ENCODE measurements around the gene MAP1S. TPM values are rescaled to one million over a fixed set of nuclear protein-coding genes. Genes with fewer than 3 reads are reported as not detected.

Gene MAP1S
- total and polyA plus RNA-seq, 2 of the 13 experiments (the other 11 are each of a cell fraction or from before 2014, with no cell fraction given), result 3.8 to 7.3 TPM

GRCh38 chr19:17765069-17765618, 45.9 kb downstream of the MAP1S start (continued):
- TF ChIP-seq ZNF274 (CRISPR knock-in tag; IDR thresholded peaks at IDR 0.05), result no peak
- peak; percentile 68 for TF ChIP-seq GATAD2A (CRISPR knock-in tag; IDR thresholded peaks at IDR 0.05)
- TF ChIP-seq ZNF570 (CRISPR knock-in tag; IDR thresholded peaks at IDR 0.05; ENCODE audit: borderline replicate concordance), result no peak
- TF ChIP-seq, protein P1, sequence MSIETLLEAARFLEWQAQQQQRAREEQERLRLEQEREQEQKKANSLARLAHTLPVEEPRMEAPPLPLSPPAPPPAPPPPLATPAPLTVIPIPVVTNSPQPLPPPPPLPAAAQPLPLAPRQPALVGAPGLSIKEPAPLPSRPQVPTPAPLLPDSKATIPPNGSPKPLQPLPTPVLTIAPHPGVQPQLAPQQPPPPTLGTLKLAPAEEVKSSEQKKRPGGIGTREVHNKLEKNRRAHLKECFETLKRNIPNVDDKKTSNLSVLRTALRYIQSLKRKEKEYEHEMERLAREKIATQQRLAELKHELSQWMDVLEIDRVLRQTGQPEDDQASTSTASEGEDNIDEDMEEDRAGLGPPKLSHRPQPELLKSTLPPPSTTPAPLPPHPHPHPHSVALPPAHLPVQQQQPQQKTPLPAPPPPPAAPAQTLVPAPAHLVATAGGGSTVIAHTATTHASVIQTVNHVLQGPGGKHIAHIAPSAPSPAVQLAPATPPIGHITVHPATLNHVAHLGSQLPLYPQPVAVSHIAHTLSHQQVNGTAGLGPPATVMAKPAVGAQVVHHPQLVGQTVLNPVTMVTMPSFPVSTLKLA (IDR thresholded peaks at IDR 0.05), result peak; percentile 56
- TF ChIP-seq FOXO1 (CRISPR knock-in tag; IDR thresholded peaks at IDR 0.05), result peak; percentile 87
- peak; percentile 22; the same call in 1 of the 2 replicates for TF ChIP-seq NFE2 (CRISPR knock-in tag; IDR thresholded peaks at IDR 0.05)
- no peak for TF ChIP-seq MTA3 (CRISPR knock-in tag; IDR thresholded peaks at IDR 0.05)

- H3K4me2 ChIP-seq (ENCODE audit: low read depth, low read length), result peak overlapping the region; percentile 60
- in situ Hi-C loops (cut with HindIII; ENCODE audit: extremely low pct_ligation_motif_present, low pct_unique_long_range_greater_than_20kb), result no loop called here
- peak overlapping the region; percentile 58 for H3K27ac ChIP-seq (ENCODE audit: extremely low read length, insufficient read depth, low read length)
- H3K9ac ChIP-seq (ENCODE audit: insufficient read depth, low read depth, low read length), result peak overlapping the region; percentile 20; the same call in 1 of the 2 replicates
- H3K79me2 ChIP-seq (ENCODE audit: insufficient read depth, low read length), result no peaks in the 10 kb centered on the region
- peak; percentile 89 for DNase-seq (ENCODE audit: low spot score)
- FAIRE-seq, result peak; percentile 92
- WGBS (ENCODE audit: low lambda C conversion rate), result 2% methylated on average over 10 of the region's 29 CpGs
- no peaks in the 10 kb centered on the region for H3K36me3 ChIP-seq (replicated peaks in 1 of 2; ENCODE audit: control insufficient read depth in 1 of 2, insufficient read depth in 2 of 2, low read length in 2 of 2)
- ATAC-seq, result peak; percentile 83
- CTCF ChIA-PET (ENCODE audit: low intra/inter-chr PET ratio, low total read pairs), result interaction anchor here (1.4 to 1.5 kb wide), 2 partner anchors 9 to 63 kb away, joined by 4 to 9 read pairs; no protein-coding TSS in a partner anchor
- H3K4me3 ChIP-seq (replicated peaks in 1 of 3; ENCODE audit: insufficient read depth in 1 of 3, low read depth in 2 of 3, low read length in 3 of 3), result peak overlapping the region; percentile 8 to 63 (median 13); a peak in 3 of 6 replicates
- no TSS peak for BruUV-seq (replicated peaks)
- intact Hi-C loops (cut with micrococcal nuclease; ENCODE audit: unreplicated experiment), result loop anchor here (2.0 kb wide), 1 partner anchor 62 kb away; no protein-coding TSS in a partner anchor
- no peaks in the 10 kb centered on the region for H4K20me1 ChIP-seq (ENCODE audit: insufficient read depth, low read length)
- no peak overlapping the region for H2AFZ ChIP-seq (ENCODE audit: low read length)
- no peaks in the 10 kb centered on the region for H3K27me3 ChIP-seq (ENCODE audit: control insufficient read depth in 1 of 2, insufficient read depth in 2 of 2, low read length in 2 of 2)
- peaks cover 28% of the 10 kb centered on the region for H3K4me1 ChIP-seq (ENCODE audit: insufficient read depth, low read length)
- no peaks in the 10 kb centered on the region for H3K9me3 ChIP-seq (ENCODE audit: low read length)
- POLR2A ChIA-PET, result interaction anchor here (1.0 to 2.4 kb wide), 7 partner anchors 28 to 255 kb away, joined by 3 to 18 read pairs (median 4); partner anchors contain the start of genes B3GNT3, CCDC124, JAK3 and MAP1S
- TF ChIP-seq RARG (CRISPR knock-in tag; IDR thresholded peaks at IDR 0.05; ENCODE audit: low read depth) (no peak), ZNF780A (CRISPR knock-in tag; IDR thresholded peaks at IDR 0.05) (no peak), MXI1 (IDR thresholded peaks at IDR 0.05; ENCODE audit: borderline replicate concordance, low read depth, low read length) (peak; percentile 42; the same call in 1 of the 3 replicates), SUZ12 (IDR thresholded peaks at IDR 0.05; ENCODE audit: low read depth, low read length) (no peak), MIER3 (CRISPR knock-in tag; IDR thresholded peaks at IDR 0.05; ENCODE audit: borderline replicate concordance) (peak; percentile 65; the same call in 1 of the 2 replicates), ZSCAN25 (CRISPR knock-in tag; IDR thresholded peaks at IDR 0.05) (0 out of 2 replicates have a peak, but pooled peaks have one; percentile 29), MLLT10 (CRISPR knock-in tag; IDR thresholded peaks at IDR 0.05) (no peak), BRD4 (CRISPR knock-in tag; IDR thresholded peaks at IDR 0.05) (no peak), YY1 (IDR thresholded peaks at IDR 0.05; ENCODE audit: insufficient read depth, insufficient replicate concordance, low read depth, low read length) (no peak), ESRRA (CRISPR knock-in tag; IDR thresholded peaks at IDR 0.05; ENCODE audit: low read depth) (peak; percentile 96), ZFX (CRISPR knock-in tag; IDR thresholded peaks at IDR 0.05; ENCODE audit: low read depth) (no peak; the same call in 1 of the 2 replicates), SSRP1 (CRISPR knock-in tag; IDR thresholded peaks at IDR 0.05) (no peak)
- TF ChIP-seq, protein P2, sequence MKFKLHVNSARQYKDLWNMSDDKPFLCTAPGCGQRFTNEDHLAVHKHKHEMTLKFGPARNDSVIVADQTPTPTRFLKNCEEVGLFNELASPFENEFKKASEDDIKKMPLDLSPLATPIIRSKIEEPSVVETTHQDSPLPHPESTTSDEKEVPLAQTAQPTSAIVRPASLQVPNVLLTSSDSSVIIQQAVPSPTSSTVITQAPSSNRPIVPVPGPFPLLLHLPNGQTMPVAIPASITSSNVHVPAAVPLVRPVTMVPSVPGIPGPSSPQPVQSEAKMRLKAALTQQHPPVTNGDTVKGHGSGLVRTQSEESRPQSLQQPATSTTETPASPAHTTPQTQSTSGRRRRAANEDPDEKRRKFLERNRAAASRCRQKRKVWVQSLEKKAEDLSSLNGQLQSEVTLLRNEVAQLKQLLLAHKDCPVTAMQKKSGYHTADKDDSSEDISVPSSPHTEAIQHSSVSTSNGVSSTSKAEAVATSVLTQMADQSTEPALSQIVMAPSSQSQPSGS (CRISPR knock-in tag; IDR thresholded peaks at IDR 0.05), result no peak
- TF ChIP-seq, protein P3, sequence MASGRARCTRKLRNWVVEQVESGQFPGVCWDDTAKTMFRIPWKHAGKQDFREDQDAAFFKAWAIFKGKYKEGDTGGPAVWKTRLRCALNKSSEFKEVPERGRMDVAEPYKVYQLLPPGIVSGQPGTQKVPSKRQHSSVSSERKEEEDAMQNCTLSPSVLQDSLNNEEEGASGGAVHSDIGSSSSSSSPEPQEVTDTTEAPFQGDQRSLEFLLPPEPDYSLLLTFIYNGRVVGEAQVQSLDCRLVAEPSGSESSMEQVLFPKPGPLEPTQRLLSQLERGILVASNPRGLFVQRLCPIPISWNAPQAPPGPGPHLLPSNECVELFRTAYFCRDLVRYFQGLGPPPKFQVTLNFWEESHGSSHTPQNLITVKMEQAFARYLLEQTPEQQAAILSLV (CRISPR knock-in tag; IDR thresholded peaks at IDR 0.05; ENCODE audit: borderline replicate concordance), result 0 out of 2 replicates have a peak, but pooled peaks have one; percentile 31
Observed at GRCh38 chr19:17766543-17767131, 47.4 kb downstream of the MAP1S start.
